IPS-15b (cell line): ENCODE data around the gene PDPK1.

Experiments
- H3K27me3 ChIP-seq: one replicate; pipeline ENCODE4 v1.6.1; 2013; ENCODE audit warnings: low read length; ENCODE audit not compliant: control insufficient read depth, insufficient read depth
- H3K36me3 ChIP-seq: one replicate; pipeline ENCODE4 v1.6.1; 2013; ENCODE audit warnings: low read length; ENCODE audit not compliant: control insufficient read depth, insufficient read depth
- H3K4me1 ChIP-seq: one replicate; pipeline ENCODE4 v1.6.1; 2013; ENCODE audit warnings: mild to moderate bottlenecking, low read length; ENCODE audit not compliant: control insufficient read depth, insufficient read depth
- H3K4me3 ChIP-seq: one replicate; pipeline ENCODE4 v1.5.1; 2013; ENCODE audit warnings: low read depth, low read length
- H3K9ac ChIP-seq: one replicate; pipeline ENCODE4 v1.6.1; 2013; ENCODE audit warnings: low read depth, mild to moderate bottlenecking, low read length
- H3K9me3 ChIP-seq: one replicate; pipeline ENCODE4 v1.6.1; 2013; ENCODE audit warnings: mild to moderate bottlenecking, low read length; ENCODE audit not compliant: control insufficient read depth, insufficient read depth

The PDPK1 gene

DNA sequence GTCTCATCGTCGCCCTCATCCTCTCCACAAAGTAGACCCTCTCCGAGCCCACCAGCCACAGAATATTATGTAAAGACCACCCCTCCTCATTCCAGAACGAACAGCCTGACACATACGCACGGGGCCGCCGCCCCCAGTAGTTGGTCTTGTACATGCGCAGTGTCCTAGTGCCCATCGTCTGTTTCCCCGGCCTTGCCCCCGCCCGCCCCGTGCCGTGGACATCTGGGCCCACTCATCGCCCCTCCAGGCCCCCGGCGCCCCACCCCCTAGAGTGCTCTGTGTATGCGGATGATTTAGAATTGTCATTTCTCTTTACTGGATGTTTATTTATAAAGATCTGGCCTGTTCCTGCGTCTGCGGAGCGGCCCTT lies 18.1 kb upstream of the PDPK1 start:
- H3K4me3 ChIP-seq: peak overlapping the region; percentile 26
- no peak overlapping the region for H3K9ac ChIP-seq
- peaks cover 11% of the 10 kb centered on the region for H3K36me3 ChIP-seq
- H3K27me3 ChIP-seq: no peaks in the 10 kb centered on the region
- no peaks in the 10 kb centered on the region for H3K9me3 ChIP-seq
- peaks cover 2% of the 10 kb centered on the region for H3K4me1 ChIP-seq

DNA sequence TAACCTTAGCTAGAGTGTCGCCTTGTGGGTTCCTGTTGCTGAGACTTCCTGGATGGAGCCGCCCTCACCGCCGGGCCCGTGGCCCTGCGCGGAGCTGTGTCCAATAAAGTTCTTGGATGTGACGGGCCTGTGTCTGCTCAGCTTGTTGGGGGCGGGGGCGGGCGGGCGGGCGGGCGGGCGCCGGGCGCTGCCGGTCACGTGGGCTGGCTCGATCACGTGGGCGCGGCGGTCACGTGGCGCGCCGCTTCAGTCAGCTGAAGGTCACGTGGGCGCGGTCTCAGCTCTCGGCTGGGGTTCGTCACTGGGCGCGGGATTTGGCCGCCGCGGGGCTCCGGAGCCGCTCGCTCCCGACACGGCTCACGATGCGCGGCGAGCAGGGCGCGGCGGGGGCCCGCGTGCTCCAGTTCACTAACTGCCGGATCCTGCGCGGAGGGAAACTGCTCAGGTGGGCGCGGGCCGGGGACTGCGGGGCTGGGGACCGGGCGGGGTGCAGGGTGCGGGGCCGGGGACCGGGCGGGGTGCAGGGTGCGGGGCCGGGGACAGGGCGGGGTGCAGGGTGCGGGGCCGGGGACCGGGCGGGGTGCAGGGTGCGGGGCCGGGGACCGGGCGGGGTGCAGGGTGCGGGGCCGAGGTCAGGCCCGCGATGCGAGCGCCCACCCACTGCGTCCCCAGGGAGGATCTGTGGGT lies 17.6 kb upstream of the PDPK1 start, which contains the start of gene AMDHD2:
Gene AMDHD2, plus strand, starts transcription at position 275 of the 687 bp plus-strand sequence. Its CDS starts 88 bp downstream, at position 363.
- peak within 1 kb of the TSS; percentile 79 for H3K9ac ChIP-seq
- H3K4me3 ChIP-seq: peak within 1 kb of the TSS; percentile 67
- H3K9me3 ChIP-seq: no peaks in the 10 kb centered on the region
- H3K27me3 ChIP-seq: no peaks in the 10 kb centered on the region
- peaks cover 2% of the 10 kb centered on the region for H3K4me1 ChIP-seq
- H3K36me3 ChIP-seq: peaks cover 14% of the 10 kb centered on the region

DNA sequence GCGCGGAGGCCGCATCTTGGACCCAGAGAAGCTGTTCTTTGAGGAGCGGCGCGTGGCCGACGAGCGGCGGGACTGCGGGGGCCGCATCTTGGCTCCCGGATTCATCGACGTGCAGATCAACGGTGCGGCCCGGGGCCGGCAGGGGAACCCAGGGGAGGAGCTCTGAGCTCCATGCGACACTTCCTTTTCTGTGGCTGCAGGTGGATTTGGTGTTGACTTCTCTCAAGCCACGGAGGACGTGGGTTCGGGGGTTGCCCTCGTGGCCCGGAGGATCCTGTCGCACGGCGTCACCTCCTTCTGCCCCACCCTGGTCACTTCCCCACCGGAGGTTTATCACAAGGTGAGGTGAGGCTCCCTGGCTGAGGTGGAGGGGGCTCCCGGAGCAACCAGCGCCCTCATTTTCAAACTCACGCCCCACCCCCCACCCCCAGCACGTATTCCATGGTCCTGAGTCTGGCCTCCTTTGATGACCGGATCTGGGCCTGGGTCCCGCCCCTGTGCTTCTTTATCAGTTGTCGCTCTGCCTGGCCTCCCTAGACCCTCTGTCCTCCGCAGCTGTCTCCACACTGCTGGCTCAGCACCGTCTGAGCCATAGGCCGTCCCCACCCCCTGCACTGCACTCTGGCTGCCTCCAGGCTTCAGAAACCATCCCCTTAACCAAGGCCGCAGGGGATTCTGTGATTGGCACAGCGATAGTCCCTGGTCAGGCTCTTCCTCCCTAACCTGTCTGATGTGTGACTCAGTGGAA lies 16.9 kb upstream of the PDPK1 start:
- Histone ChIP-seq H3K4me3 (peak overlapping the region; percentile 67), H3K36me3 (peaks cover 14% of the 10 kb centered on the region), H3K9me3 (no peaks in the 10 kb centered on the region), H3K4me1 (peaks cover 2% of the 10 kb centered on the region), H3K9ac (peak overlapping the region; percentile 79), H3K27me3 (no peaks in the 10 kb centered on the region)

DNA sequence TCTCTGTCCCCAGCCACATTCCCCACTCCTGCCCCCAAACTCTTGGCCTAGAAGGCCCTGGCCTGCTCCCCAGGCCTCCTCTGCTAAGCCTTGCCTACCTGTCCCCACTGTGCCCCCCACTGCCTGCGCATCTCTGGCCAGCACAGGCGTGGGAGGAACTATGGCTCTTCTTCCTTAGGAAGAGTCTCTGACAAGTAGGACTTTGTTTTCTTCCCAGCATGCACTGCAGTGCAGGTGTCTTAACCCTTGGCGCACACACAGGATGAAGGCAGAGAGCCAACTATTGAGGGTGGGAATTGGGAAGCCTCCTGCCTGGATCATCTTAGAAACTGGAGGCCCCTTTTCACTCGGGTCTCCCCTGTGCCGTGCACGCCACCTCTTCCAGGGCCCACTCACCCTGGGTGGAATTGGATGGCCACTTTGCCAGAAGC lies 14.0 kb upstream of the PDPK1 start:
- Histone ChIP-seq H3K9me3 (no peaks in the 10 kb centered on the region), H3K27me3 (no peaks in the 10 kb centered on the region), H3K9ac (no peak overlapping the region), H3K36me3 (peaks cover 29% of the 10 kb centered on the region), H3K4me1 (no peaks in the 10 kb centered on the region), H3K4me3 (no peak overlapping the region)

DNA sequence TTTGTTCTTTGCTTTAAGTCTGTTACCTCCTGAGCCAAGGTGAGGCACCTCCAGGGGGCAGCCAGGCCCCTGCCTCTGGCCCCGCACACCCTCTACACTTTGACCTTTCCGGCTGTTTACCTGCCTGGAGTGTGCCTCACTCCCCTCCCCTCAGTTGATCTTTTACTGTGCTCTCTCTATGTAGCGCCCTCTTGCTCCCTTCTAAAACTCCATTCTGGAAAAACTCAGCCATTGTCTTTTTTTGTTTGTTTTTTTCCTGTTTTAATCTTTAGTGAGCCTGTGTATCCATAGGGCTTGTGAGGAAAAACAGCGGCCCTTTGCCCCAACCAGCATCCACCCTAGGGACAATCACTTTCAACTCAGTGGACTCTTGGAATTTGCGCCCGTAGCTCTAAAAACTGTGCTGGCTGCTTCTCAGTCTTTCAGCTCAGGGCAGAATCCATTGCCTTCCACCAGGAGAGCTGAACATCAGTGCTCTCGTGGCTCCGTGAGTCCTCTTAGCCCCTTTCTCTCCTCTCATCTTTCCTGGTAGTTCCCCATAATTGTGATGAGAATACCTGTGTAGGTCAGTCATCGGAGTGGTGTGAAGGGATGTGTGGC lies 13.4 kb upstream of the PDPK1 start:
- Histone ChIP-seq H3K9ac (no peak overlapping the region), H3K27me3 (no peaks in the 10 kb centered on the region), H3K4me1 (no peaks in the 10 kb centered on the region), H3K4me3 (no peak overlapping the region), H3K36me3 (peaks cover 34% of the 10 kb centered on the region), H3K9me3 (no peaks in the 10 kb centered on the region)

DNA sequence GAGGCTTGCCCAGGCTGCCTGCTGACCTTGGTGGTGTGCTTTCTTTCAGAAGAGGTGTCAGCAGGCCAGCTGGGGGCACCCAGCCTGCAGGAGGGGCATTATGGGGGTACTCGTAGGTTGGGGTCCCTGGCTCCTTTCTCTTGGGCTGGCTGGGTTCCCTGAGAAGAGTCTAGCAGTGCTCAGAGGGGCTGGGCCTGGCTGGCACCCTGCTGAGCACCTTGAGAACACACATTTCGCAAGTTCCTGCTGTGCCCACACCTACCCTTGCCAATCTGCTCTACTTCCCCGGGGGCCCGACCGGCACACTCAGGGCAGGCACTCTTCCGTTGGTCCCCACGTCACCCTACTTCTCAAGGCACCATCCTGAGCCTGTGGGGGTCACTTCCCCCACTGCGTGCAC lies 11.7 kb upstream of the PDPK1 start:
- peaks cover 43% of the 10 kb centered on the region for H3K36me3 ChIP-seq
- no peaks in the 10 kb centered on the region for H3K9me3 ChIP-seq
- no peak overlapping the region for H3K9ac ChIP-seq
- no peaks in the 10 kb centered on the region for H3K27me3 ChIP-seq
- no peaks in the 10 kb centered on the region for H3K4me1 ChIP-seq
- H3K4me3 ChIP-seq: no peak overlapping the region

DNA sequence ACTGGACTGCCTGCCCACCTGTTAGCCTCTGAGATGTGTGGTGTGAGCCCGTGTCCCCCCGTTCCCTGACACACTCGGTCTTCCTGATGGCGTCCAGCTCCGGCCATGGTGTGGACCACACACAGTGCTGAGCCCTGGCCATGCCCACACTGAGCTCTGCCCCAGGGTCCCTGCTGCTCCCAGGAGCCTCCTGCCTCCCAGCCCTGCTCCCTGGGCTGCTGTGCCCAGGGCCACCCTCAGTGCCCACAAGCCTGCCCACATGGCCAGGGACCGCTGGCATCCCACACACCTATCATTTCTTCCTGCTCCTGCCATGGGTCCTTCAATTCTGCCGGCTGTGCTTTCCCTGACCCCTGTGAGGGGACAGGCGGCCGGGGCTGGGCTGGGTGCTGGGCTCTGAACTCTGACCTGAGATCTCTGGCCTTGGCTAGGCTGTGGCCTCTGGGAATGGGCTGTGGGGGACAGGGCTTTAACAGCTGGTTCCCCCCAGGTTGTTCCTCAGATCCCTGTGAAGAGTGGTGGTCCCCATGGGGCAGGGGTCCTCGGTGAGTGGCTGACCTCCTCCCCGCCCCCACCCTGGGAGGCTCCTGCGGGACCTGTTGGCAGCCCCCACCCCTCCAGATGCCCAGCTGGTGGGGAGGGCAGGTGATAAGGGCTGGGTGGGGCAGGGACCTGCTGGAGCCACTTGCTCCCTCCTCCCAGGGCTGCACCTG lies 10.6 kb upstream of the PDPK1 start:
- no peaks in the 10 kb centered on the region for H3K27me3 ChIP-seq
- H3K9ac ChIP-seq: no peak overlapping the region
- no peaks in the 10 kb centered on the region for H3K4me1 ChIP-seq
- no peak overlapping the region for H3K4me3 ChIP-seq
- peaks cover 43% of the 10 kb centered on the region for H3K36me3 ChIP-seq
- no peaks in the 10 kb centered on the region for H3K9me3 ChIP-seq

DNA sequence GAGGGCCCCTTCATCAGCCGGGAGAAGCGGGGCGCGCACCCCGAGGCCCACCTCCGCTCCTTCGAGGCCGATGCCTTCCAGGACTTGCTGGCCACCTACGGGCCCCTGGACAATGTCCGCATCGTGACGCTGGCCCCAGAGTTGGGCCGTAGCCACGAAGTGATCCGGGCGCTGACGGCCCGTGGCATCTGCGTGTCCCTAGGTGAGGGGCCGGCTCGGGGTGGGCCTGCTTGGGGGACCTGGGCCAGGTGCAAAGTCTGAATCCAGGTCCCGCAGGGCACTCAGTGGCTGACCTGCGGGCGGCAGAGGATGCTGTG lies 10.1 kb upstream of the PDPK1 start:
- Histone ChIP-seq H3K27me3 (no peaks in the 10 kb centered on the region), H3K9ac (no peak overlapping the region), H3K9me3 (no peaks in the 10 kb centered on the region), H3K4me1 (no peaks in the 10 kb centered on the region), H3K36me3 (peaks cover 43% of the 10 kb centered on the region), H3K4me3 (no peak overlapping the region)

DNA sequence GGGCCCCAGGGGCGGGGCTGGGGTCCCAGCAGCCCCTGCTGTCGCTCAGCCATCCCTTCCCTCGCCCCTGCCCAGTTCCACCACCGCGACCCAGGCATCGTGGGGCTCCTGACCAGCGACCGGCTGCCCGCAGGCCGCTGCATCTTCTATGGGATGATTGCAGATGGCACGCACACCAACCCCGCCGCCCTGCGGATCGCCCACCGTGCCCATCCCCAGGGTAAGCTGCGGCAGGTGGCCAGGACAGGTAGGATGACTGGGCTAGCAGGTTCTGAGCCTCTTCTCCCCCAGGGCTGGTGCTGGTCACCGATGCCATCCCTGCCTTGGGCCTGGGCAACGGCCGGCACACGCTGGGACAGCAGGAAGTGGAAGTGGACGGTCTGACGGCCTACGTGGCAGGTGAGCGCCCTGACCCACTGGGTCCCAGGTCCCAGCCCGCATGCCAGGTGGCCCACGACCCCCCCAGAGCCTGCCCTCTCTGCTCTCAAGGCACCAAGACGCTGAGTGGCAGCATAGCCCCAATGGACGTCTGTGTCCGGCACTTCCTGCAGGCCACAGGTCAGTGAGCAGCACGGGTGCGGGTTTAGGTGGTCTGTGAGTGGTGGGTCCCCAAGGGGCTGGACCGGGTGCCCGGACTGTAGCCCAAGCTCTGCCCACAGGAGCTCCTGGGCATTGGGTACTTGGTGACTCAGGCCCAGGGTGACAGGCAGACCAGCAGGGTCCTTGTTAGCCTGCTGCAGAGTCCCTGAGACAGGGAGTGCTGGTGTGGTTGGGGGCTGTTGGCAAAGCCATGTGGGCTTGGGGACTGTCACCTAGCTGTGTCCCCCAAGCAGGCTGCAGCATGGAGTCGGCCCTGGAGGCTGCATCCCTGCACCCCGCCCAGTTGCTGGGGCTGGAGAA lies 9.4 kb upstream of the PDPK1 start:
- Histone ChIP-seq H3K9me3 (no peaks in the 10 kb centered on the region), H3K9ac (no peak overlapping the region), H3K27me3 (no peaks in the 10 kb centered on the region), H3K4me1 (no peaks in the 10 kb centered on the region), H3K36me3 (peaks cover 40% of the 10 kb centered on the region), H3K4me3 (no peak overlapping the region)

DNA sequence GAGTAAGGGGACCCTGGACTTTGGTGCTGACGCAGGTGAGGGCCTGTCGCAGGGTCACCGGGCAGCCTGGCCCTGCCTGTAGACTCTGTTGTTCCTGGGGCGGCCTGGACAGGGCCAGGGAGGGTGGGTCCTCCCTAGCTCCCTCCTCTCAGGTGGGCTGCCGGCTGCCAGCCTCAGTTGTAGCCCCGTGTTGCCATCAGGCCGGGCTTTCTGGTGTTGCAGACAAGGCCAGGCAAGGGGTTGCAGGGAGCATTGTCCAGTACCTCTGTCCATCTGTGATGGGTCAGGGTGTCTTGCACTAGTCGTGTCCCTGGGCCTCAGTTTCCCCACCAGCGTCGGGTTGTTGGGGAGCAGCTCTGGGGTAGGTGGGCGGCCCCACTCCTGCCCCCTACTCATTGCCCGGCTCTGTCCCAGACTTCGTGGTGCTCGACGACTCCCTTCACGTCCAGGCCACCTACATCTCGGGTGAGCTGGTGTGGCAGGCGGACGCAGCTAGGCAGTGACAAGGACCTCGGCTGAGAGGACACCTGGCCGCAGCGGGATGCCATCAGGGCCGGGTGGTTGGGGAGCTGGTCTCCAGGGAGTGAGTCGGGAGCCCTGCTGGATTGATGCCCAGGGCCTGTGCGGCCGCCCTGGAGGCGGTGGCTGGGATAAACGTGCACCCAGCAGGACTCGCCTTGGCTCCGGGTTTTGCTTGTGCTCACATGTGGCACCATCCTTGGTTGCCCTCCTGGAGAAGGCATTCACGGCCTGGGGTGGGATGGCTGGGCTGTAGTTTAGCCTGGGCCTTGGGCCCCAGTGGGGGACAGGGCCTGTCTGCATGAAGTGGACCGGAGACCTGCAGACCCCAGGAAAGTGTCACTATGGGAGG lies 8.5 kb upstream of the PDPK1 start:
- no peaks in the 10 kb centered on the region for H3K27me3 ChIP-seq
- peaks cover 33% of the 10 kb centered on the region for H3K36me3 ChIP-seq
- H3K4me3 ChIP-seq: no peak overlapping the region
- H3K9me3 ChIP-seq: no peaks in the 10 kb centered on the region
- no peak overlapping the region for H3K9ac ChIP-seq
- no peaks in the 10 kb centered on the region for H3K4me1 ChIP-seq
